HG03135 (cell line): ENCODE results near the gene CYB561D1.
A peak's percentile ranks its signal among the peaks of the same experiment; 100 is the strongest.

ENCODE experiments used
- ATAC-seq: cut with Tn5 transposase; IDR thresholded peaks from one replicate; pipeline ENCODE4 v1.9.1; 2021; ENCODE audit warnings: mild to moderate bottlenecking, moderate library complexity; ENCODE audit not compliant: unreplicated experiment

Gene CYB561D1

DNA sequence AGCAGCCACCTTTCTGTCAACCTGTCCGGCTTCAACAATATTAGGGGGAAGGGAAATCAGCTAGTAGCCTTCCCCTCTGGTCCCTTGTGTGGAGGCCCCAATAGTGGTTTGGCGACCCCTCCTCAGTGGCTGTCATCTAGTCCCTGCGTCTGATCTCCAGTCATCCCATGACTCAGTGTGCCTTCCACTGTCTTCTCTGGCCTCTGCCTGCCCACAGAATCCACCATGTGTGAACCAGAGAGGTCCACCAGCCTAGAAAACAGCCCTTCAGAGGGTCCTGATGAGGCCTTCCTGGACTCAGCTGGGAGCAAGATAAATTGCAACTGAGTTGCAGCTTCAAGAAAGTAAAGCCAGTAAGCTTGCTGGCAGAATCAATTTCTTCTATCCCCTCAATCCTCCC is 14.0 kb upstream of the CYB561D1 start:
- no peak for ATAC-seq

DNA sequence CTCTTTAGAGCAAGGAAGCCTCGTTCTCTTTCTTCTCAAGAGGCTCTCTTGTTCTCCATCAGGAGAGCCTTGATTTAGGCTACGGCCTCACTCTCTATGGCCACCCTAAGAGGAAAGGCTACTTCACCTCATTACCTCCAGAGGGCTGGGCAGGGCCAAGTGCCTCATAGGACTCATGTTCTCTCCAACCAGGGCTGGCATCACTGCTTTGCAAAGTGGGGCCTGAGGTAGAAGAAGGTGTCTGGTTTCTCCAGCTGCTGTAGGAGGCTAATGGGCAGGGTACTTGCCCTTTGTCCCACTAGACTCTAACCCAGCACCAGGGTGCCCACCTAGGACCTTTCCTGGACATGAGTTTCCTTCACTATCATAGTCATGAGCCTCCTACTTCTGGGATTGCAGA is 12.2 kb upstream of the CYB561D1 start:
- no peak for ATAC-seq

- ATAC-seq = no peak
These were observed 11.7 kb upstream of the CYB561D1 start for GRCh38 chr1:109482242-109482641.

DNA sequence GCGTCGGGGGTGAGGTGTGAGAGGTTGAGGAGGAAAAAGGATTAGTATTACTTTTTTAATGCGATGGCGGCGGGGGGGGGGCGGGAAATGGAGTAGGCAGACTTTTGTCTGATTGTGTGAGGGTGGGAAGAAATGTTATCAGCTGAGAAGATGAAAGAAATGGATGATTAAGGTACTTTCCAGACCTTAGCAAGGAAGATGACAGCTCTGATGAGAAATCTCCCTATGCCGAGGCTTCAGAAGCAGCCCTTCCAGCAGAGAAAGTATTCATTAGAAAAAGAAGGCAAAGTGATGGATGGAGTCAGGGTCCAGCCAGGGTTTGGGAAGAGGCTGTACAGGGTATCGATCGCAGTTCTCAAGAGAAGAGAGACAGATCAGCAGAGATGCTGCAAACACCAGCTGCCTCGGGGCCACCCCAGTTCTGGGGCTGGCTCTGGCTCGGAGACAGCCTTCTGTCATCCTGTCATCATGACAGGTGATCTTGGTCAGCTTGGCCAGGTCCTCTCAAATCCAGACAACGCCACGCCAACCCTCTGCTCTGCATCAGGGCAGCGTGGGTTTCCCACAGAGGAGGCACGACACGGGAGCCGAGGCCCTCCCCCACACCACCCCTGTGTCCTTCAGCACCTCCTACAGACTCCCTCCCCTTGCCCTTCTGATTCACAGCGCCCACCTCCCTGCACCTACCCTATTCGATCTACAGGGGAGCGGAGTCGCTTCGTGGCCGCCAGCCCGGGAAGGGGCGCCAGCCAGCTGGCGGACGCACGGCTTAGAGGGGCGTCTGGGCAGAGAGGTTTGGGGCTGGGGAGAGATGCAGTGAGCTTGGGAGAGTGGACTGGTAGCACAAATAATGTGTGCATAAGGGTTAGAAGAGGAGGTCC is 10.9 kb upstream of the CYB561D1 start:
- ATAC-seq = peak; percentile 8

GRCh38 chr1:109483672-109484518 is 10.0 kb upstream of the CYB561D1 start, which contains the start of gene ATXN7L2:
TSS of gene ATXN7L2 (plus strand) at chr1:109483905. CDS start at chr1:109483954, 49 bp downstream.
- peak; percentile 73 for ATAC-seq

DNA sequence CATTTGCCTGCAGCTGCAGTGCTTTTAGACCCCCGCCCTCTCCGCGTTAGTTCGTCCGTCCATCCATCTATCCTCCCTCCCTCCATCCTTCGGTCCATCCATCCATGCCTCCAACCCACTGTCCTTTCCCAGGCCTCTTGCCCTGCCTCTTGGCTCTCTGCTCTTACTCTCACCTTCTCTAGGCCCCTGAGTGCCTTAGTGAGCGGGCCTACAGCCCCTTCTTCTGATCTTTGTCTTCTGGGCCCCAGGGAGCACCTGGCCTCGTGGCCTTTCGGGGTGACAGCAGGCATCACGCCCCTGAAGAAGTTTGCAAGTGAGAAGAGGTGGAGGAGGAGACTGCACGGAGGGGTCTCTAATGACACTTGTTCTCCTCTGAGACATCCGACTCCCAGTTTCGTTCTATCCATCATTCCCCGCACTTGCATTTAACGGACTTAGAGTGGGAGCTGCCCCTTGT is 9.3 kb upstream of the CYB561D1 start:
- ATAC-seq = no peak

GRCh38 chr1:109485001-109485400 is 8.9 kb upstream of the CYB561D1 start:
- ATAC-seq = no peak

- no peak for ATAC-seq
These were observed 6.6 kb upstream of the CYB561D1 start for GRCh38 chr1:109487261-109487660.

GRCh38 chr1:109488201-109488600 is 5.7 kb upstream of the CYB561D1 start:
- no peak for ATAC-seq

DNA sequence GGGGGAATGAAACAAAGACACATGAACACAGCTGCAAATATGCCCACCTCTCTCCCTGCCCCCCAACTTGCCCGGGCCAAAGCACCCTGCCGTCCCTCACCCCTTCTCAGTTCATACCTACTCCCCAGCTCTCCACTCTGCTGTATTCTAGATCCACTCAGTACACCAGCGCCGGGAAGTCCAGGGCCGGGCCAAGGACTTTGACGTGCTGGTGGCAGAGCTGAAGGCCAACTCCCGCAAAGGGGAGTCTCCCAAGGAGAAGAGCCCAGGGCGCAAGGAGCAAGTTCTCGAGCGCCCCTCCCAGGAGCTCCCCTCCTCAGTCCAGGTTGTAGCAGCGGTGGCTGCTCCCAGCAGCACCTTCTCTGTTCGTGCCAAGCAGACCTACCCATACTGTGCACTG is 5.2 kb upstream of the CYB561D1 start:
- ATAC-seq = no peak

DNA sequence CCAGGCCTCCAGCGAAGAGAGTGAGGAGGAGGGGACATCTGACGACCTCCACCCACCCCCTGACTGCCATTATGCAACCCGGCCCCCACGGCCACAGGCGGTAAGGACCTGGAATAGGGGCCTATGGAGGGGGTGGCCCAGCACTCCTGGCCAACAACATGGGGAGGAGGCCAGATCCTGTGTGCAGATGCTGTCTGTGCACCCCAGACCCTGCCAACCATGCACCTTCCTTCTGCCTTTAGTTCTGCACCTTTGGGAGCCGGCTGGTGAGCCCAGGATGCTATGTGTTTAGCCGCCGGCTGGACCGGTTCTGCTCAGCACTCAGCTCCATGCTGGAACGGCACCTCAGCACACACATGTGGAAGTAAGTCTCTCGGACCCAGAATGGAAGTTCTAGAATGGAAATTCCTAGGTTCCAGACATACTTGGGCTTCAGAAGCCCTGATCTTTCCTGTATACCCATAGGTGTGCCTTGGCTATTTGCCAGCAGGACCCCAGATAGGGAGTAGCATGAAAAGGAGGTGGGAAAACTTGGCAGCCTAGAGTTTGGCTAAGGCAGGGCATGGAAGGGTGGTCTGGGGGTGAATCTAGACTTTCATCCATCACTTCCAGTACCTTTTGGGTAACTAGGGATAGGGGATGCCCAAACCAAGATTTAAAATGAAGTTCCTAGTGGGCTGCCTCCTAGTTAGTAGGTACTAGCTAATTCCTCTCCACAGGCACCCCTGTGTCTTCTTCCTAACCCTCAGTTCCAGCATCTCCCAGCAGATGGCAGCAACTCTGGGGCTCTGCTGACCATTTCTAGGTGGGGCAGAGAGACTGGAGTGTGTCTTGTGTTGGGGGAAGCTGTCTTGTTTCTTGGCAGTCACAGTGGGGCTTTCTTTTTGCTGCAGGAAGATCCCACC is 3.6 kb upstream of the CYB561D1 start:
- no peak for ATAC-seq

GRCh38 chr1:109490934-109491302 is 3.0 kb upstream of the CYB561D1 start:
- no peak for ATAC-seq

DNA sequence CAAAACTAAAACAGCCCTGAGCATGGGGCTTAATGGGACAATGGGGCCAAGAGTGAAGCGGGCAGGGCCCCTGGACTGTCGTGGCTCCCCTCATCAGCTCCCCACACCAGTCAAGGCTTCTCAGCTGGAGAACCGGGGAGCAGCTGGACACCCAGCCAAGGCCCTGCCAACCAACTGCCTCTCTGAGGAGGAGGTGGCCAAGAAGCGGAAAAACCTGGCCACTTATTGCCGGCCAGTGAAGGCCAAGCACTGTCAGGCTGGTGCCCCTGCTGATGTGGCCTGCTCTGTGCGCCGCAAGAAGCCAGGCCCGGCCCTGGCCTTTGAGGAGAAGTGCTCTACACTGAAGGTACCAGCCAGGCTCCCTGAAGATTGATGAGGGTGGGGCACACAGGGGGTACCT is 2.5 kb upstream of the CYB561D1 start:
- ATAC-seq = no peak

- no peak for ATAC-seq
These were observed 1.1 kb upstream of the CYB561D1 start for GRCh38 chr1:109492779-109493178.

GRCh38 chr1:109493227-109493626 is 667 bp upstream of the CYB561D1 start:
- ATAC-seq = no peak

GRCh38 chr1:109495738-109496137 is 1.8 kb downstream of the CYB561D1 start:
- no peak for ATAC-seq

- ATAC-seq = no peak
These were observed 3.7 kb downstream of the CYB561D1 start for GRCh38 chr1:109497449-109498160.

DNA sequence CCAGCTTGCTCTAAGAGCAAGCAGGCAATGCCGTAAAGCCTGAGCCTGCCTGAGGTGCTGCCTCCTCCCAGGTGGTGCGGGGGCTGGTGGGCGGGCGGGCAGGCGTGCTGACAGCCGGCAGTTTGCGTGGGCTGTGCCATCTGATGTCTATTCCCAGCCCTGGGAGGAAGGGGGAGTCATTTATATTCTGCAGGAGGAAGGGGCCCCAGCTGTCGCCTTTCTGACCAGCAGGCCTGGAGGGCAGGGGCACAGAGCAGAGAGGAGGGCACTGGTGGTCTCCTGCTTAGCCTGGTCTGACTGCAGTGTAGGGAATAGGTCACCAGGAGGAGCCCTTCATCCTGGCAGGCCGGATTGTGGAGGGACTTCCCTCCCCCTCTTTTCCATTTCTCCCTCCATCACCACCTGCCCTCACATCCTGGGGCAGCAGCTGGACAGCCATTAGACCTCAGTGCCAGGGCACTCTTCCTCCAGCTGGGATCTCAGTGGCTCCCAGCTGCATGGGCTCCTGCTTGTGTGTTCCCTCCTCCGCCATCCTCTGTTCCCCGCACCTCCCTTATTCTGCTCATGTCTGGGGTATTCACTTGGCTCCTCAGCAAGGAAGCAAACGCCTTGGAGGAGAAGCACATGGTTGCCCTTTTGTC is 4.4 kb downstream of the CYB561D1 start:
- ATAC-seq = no peak

GRCh38 chr1:109499081-109499480 is 5.2 kb downstream of the CYB561D1 start:
- ATAC-seq = no peak
